NK-92 (cell line): Measurements from ENCODE around the gene SLC39A7.

ENCODE experiments used
- DNase-seq: peaks from one replicate; lab custom pipeline; 2025; ENCODE audit not compliant: unreplicated experiment; lab: John Stamatoyannopoulos, UW

Gene SLC39A7

GRCh38 chr6:33200219-33201146 is at the start of gene SLC39A7, which contains the start of gene RXRB:
SLC39A7 (plus strand) TSS chr6:33200867; CDS start chr6:33201246, 379 bp downstream.
RXRB (minus strand) TSS chr6:33200665; CDS start chr6:33200476, 189 bp downstream.
- DNase-seq, result peak; percentile 93

GRCh38 chr6:33151050-33151449 is 49.6 kb upstream of the SLC39A7 start:
- no peak for DNase-seq

- DNase-seq, result no peak
Observed at GRCh38 chr6:33154349-33154748, 46.3 kb upstream of the SLC39A7 start.

GRCh38 chr6:33156561-33156960 is 44.1 kb upstream of the SLC39A7 start:
- DNase-seq, result no peak

GRCh38 chr6:33156964-33157363 is 43.7 kb upstream of the SLC39A7 start:
- DNase-seq, result no peak

GRCh38 chr6:33160096-33160495 is 40.6 kb upstream of the SLC39A7 start:
- DNase-seq, result no peak

- no peak for DNase-seq
Observed at GRCh38 chr6:33160728-33161344, 39.8 kb upstream of the SLC39A7 start.

- no peak for DNase-seq
Observed at GRCh38 chr6:33161354-33162331, 39.0 kb upstream of the SLC39A7 start.

- DNase-seq, result no peak
Observed at GRCh38 chr6:33163540-33163939, 37.1 kb upstream of the SLC39A7 start.

- DNase-seq, result no peak
Observed at GRCh38 chr6:33164176-33164575, 36.5 kb upstream of the SLC39A7 start.

GRCh38 chr6:33164665-33165373 is 35.8 kb upstream of the SLC39A7 start:
- no peak for DNase-seq

GRCh38 chr6:33165581-33166258 is 34.9 kb upstream of the SLC39A7 start:
- no peak for DNase-seq

- no peak for DNase-seq
Observed at GRCh38 chr6:33166363-33166762, 34.3 kb upstream of the SLC39A7 start.

GRCh38 chr6:33166811-33167210 is 33.9 kb upstream of the SLC39A7 start:
- DNase-seq, result no peak

- DNase-seq, result no peak
Observed at GRCh38 chr6:33167374-33168283, 33.0 kb upstream of the SLC39A7 start.

- no peak for DNase-seq
Observed at GRCh38 chr6:33168284-33168601, 32.4 kb upstream of the SLC39A7 start.

GRCh38 chr6:33168639-33169038 is 32.0 kb upstream of the SLC39A7 start:
- no peak for DNase-seq

- DNase-seq, result no peak
Observed at GRCh38 chr6:33169291-33170175, 31.1 kb upstream of the SLC39A7 start.
